GM12878 (cell line): ENCODE data around the gene HYI. TPM values are rescaled to one million over a fixed set of nuclear protein-coding genes. Genes with fewer than 3 reads are reported as not detected.

ENCODE experiments used
- ATAC-seq: fragments of 200-7000 bp; cut with Tn5 transposase; 3 replicates; pipeline ENCODE4 v1.9.1; 2020; ENCODE audit warnings: mild to moderate bottlenecking, moderate library complexity
- BruUV-seq: library from RNA; stranded (reverse); fragments of 400-500 nt; replicated peaks from 2 replicates; lab custom pipeline; 2021; lab: Mats Ljungman, UMichigan
- CTCF ChIA-PET: fragments of 300-600 bp; sonication (Branson Sonifier 250); formaldehyde crosslinking; extraction: SDS; loops from one replicate; lab custom pipeline; 2021; ENCODE audit warnings: inconsistent platforms; lab: Yijun Ruan, JAX
- POLR2A ChIA-PET: fragments of 350-600 bp; formaldehyde crosslinking; extraction: SDS; loops from one replicate; lab custom pipeline; 2021; ENCODE audit warnings: inconsistent platforms; lab: Charles Lee
- RAD21 ChIA-PET: fragments of 300-600 bp; sonication (Branson Sonifier 250); formaldehyde crosslinking; loops from one replicate; lab custom pipeline; 2023; ENCODE audit warnings: antibody characterized with exemption; ENCODE audit not compliant: unreplicated experiment; lab: Charles Lee
- SMC1A ChIA-PET: fragments of 300-600 bp; sonication (Branson Sonifier 250); formaldehyde crosslinking; loops from one replicate; lab custom pipeline; 2023; ENCODE audit not compliant: unreplicated experiment, uncharacterized antibody; lab: Charles Lee
- DNase-seq: peaks from one replicate; pipeline ENCODE4 v3.0.0-alpha.2; 2011; ENCODE audit warnings: low read depth, low spot score
- FAIRE-seq: peaks from 3 replicates; lab custom pipeline; 2011; peaks lifted over from hg19 to GRCh38; lab: Jason Lieb, UNC
- H2AFZ ChIP-seq: 2 replicates; pipeline ENCODE4 v1.6.0; 2011; ENCODE audit warnings: low read depth, low read length, control low read depth; ENCODE audit not compliant: control insufficient read depth
- H3K27ac ChIP-seq: 2 replicates; pipeline ENCODE4 v1.5.1; 2011; ENCODE audit warnings: control low read depth; ENCODE audit not compliant: control insufficient read depth, insufficient read depth
- H3K27me3 ChIP-seq, 2 experiments: replicated peaks in 1 of 2; 2 replicates each; pipeline versions ENCODE4 v1.6.0 to v1.6.1; 2011; ENCODE audit warnings: low read length in 1 of 2; ENCODE audit not compliant: control insufficient read depth in 2 of 2, insufficient read depth in 2 of 2
- H3K36me3 ChIP-seq, 2 experiments: 2 replicates each; pipeline ENCODE4 v1.5.1; 2011; ENCODE audit warnings: low read length in 1 of 2; ENCODE audit not compliant: control insufficient read depth in 2 of 2, insufficient read depth in 2 of 2
- H3K4me1 ChIP-seq: 2 replicates; pipeline ENCODE4 v1.6.1; 2011; ENCODE audit warnings: mild to moderate bottlenecking, low read length, moderate library complexity, mixed read lengths; ENCODE audit not compliant: control insufficient read depth, insufficient read depth
- H3K4me2 ChIP-seq: 2 replicates; pipeline ENCODE4 v1.6.0; 2011; ENCODE audit warnings: control low read depth; ENCODE audit not compliant: control insufficient read depth, insufficient read depth
- H3K4me3 ChIP-seq: fragments of 200-600 bp; sonication (generic); 2 replicates; pipeline ENCODE4 v1.5.1; 2016
- H3K79me2 ChIP-seq: 2 replicates; pipeline ENCODE4 v1.6.0; 2011; ENCODE audit warnings: low read length; ENCODE audit not compliant: control insufficient read depth, insufficient read depth
- H3K9ac ChIP-seq: 2 replicates; pipeline ENCODE4 v1.8.0; 2011; ENCODE audit warnings: low read length, control low read depth, mixed read lengths; ENCODE audit not compliant: control insufficient read depth, insufficient read depth
- H3K9me3 ChIP-seq: replicated peaks from 3 replicates; pipeline ENCODE4 v1.5.1; 2011; ENCODE audit warnings: mild to moderate bottlenecking, low read length; ENCODE audit not compliant: control insufficient read depth, insufficient read depth
- H4K20me1 ChIP-seq: 2 replicates; pipeline ENCODE4 v1.6.0; 2011; ENCODE audit not compliant: control insufficient read depth, insufficient read depth
- ASH2L ChIP-seq: fragments of 300-600, 200-600 bp; sonication (generic); IDR thresholded peaks from 2 replicates; pipeline ENCODE4 v1.6.1; 2017; ENCODE audit warnings: low read depth, mild to moderate bottlenecking, borderline replicate concordance
- E2F8 ChIP-seq: fragments of 450-650 bp; IDR thresholded peaks from 2 replicates; pipeline ENCODE4 v1.6.1; 2018; ENCODE audit warnings: mild to moderate bottlenecking, low read depth, moderate library complexity; ENCODE audit not compliant: partially characterized antibody
- IKZF1 ChIP-seq: fragments of 450-650 bp; conservative IDR thresholded peaks from 2 replicates; pipeline ENCODE4 v1.6.1; 2017; ENCODE audit warnings: antibody characterized with exemption, mild to moderate bottlenecking
- RCOR1 ChIP-seq: conservative IDR thresholded peaks from 2 replicates; pipeline ENCODE4 v1.6.1; 2012; ENCODE audit warnings: low read depth, low read length, improper control_type of control experiment
- RELA ChIP-seq: fragments of 450-650 bp; IDR thresholded peaks from 2 replicates; pipeline ENCODE4 v1.8.0; 2014; ENCODE audit warnings: borderline replicate concordance; ENCODE audit not compliant: partially characterized antibody
- SMAD5 ChIP-seq: IDR thresholded peaks from 2 replicates; pipeline ENCODE4 v1.6.1; 2016; ENCODE audit warnings: antibody characterized with exemption, low read depth
- ZNF274 ChIP-seq: IDR thresholded peaks from one replicate; pipeline ENCODE4 v1.8.0; 2011; ENCODE audit not compliant: insufficient read length, insufficient read depth
- ZNF622 ChIP-seq: fragments of 450-650 bp; IDR thresholded peaks from 2 replicates; pipeline ENCODE4 v1.6.1; 2017; ENCODE audit warnings: mild to moderate bottlenecking, inconsistent platforms
- WGBS: methylation state at CpG from one replicate; pipeline ENCODE4 v1.1.6; 2016; ENCODE audit warnings: low lambda C conversion rate; ENCODE audit not compliant: insufficient replicate concordance, insufficient coverage; ENCODE audit errors: missing lambda C conversion rate; 5-methylcytosine and 5-hydroxymethylcytosine counted together
- in situ Hi-C: fragments of 300-500 bp; cut with MboI; formaldehyde crosslinking; loops from 9 replicates; pipeline ENCODE4 v1.14.3; 2018; ENCODE audit warnings: mixed read lengths
- intact Hi-C: fragments of 100-400 bp; cut with micrococcal nuclease; formaldehyde crosslinking; loops from one replicate; pipeline ENCODE4 v1.14.2; 2022; ENCODE audit not compliant: unreplicated experiment
- polyA plus RNA-seq, 11 experiments: library from polyadenylated mRNA; depleted of rRNA in 4 of 11; unstranded in 6 of 11; stranded (reverse) in 5 of 11; fragments of >200 nt; fragmentation: Nextera tagmentation in 4 of 11; fragmentation: Illumina TruSeq in 1 of 11; extraction: Ambion mirVana in 4 of 11; extraction: Trizol in 1 of 11; gene quantifications; 1 replicate in 1 of 11; 2 replicates in 10 of 11; pipeline versions ENCODE4 v1.2.1 to v1.2.3, GENCODE V29; 2011 to 2016; ENCODE audit warnings: inconsistent platforms in 2 of 11, missing spikeins in 2 of 11, low read depth in 1 of 11
- total RNA-seq, 4 experiments: library from RNA; depleted of rRNA in 3 of 4; stranded (reverse); fragments of >200 nt in 3 of 4; fragmentation: Illumina TruSeq in 1 of 4; extraction: Trizol in 1 of 4; gene quantifications; 2 replicates each; pipeline versions ENCODE4 v1.2.1 to v1.2.3, GENCODE V29; 2013 to 2021
- TF ChIP-seq, protein P1 (sequence below): IDR thresholded peaks from 2 replicates; pipeline ENCODE4 v1.6.1; 2012; ENCODE audit warnings: improper control_type of control experiment, low read depth, low read length; ENCODE audit not compliant: insufficient replicate concordance

HYI gene
- total and polyA plus RNA-seq, 10 of the 15 experiments (the other 5 are each of a cell fraction or from before 2014, with no cell fraction given): 0.27 to 5.5 (median 2.0) TPM

DNA sequence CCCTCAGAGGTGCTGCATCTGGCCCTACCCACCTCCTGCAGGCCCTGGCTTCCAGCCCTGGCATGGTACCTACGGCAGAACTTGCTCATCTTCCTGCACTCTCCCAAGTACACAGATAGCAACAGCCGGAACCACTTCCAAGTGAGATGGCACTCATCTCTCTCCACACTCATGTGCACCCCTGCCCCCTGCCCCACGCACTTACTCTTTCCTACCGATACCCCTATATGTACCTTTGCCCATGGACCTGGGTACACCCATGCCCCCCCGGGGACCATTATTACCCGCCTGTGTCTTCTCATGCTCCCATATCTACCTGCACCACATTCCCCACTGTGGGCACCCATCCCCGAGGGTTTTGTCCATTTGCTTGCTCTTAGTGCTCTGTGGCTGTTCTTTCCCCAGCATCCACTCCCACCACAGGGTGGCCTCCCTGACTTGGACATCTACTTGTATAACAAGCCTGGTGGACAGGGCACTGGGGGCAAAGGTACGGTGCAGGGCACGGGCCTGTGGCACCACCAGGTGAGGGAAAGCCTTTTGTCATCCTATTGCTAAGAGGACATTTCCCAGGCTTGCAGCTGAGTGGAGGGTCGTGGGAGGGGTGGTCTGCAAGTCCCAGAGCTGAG, 14.7 kb downstream of the HYI start:
- Histone ChIP-seq H3K36me3 (peaks cover 2 to 40% of the 10 kb centered on the region in 2 experiments; a peak in 3 of 4 replicates), H2AFZ (no peak overlapping the region), H3K4me2 (no peak overlapping the region), H3K79me2 (no peaks in the 10 kb centered on the region), H4K20me1 (peaks cover 4% of the 10 kb centered on the region; the same call in 1 of the 2 replicates), H3K4me3 (no peak overlapping the region), H3K27me3 (no peaks in the 10 kb centered on the region), H3K4me1 (no peaks in the 10 kb centered on the region), H3K27ac (no peak overlapping the region), H3K9ac (no peak overlapping the region), H3K9me3 (no peaks in the 10 kb centered on the region)
- no TSS peak for BruUV-seq
- ATAC-seq: no peak
- WGBS: 100% methylated on average over 10 of the region's 10 CpGs
- ChIA-PET POLR2A (no interaction called here), CTCF (no interaction called here), RAD21 (no interaction called here), SMC1A (no interaction called here)
- TF ChIP-seq RCOR1 (no peak), E2F8 (no peak), ASH2L (no peak), ZNF274 (no peak), ZNF622 (no peak), IKZF1 (no peak), RELA (no peak), SMAD5 (no peak)
- TF ChIP-seq, protein P1, sequence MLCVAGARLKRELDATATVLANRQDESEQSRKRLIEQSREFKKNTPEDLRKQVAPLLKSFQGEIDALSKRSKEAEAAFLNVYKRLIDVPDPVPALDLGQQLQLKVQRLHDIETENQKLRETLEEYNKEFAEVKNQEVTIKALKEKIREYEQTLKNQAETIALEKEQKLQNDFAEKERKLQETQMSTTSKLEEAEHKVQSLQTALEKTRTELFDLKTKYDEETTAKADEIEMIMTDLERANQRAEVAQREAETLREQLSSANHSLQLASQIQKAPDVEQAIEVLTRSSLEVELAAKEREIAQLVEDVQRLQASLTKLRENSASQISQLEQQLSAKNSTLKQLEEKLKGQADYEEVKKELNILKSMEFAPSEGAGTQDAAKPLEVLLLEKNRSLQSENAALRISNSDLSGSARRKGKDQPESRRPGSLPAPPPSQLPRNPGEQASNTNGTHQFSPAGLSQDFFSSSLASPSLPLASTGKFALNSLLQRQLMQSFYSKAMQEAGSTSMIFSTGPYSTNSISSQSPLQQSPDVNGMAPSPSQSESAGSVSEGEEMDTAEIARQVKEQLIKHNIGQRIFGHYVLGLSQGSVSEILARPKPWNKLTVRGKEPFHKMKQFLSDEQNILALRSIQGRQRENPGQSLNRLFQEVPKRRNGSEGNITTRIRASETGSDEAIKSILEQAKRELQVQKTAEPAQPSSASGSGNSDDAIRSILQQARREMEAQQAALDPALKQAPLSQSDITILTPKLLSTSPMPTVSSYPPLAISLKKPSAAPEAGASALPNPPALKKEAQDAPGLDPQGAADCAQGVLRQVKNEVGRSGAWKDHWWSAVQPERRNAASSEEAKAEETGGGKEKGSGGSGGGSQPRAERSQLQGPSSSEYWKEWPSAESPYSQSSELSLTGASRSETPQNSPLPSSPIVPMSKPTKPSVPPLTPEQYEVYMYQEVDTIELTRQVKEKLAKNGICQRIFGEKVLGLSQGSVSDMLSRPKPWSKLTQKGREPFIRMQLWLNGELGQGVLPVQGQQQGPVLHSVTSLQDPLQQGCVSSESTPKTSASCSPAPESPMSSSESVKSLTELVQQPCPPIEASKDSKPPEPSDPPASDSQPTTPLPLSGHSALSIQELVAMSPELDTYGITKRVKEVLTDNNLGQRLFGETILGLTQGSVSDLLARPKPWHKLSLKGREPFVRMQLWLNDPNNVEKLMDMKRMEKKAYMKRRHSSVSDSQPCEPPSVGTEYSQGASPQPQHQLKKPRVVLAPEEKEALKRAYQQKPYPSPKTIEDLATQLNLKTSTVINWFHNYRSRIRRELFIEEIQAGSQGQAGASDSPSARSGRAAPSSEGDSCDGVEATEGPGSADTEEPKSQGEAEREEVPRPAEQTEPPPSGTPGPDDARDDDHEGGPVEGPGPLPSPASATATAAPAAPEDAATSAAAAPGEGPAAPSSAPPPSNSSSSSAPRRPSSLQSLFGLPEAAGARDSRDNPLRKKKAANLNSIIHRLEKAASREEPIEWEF: no peak
- DNase-seq: no peak
- in situ Hi-C loops: no loop called here
- no peak for FAIRE-seq
- intact Hi-C loops: no loop called here
